GM21515 (cell line): Measurements from ENCODE around the gene ST3GAL6.

Experiments used
- ATAC-seq: cut with Tn5 transposase; IDR thresholded peaks from one replicate; pipeline ENCODE4 v1.9.1; 2021; ENCODE audit not compliant: unreplicated experiment

The ST3GAL6 gene, protein sequence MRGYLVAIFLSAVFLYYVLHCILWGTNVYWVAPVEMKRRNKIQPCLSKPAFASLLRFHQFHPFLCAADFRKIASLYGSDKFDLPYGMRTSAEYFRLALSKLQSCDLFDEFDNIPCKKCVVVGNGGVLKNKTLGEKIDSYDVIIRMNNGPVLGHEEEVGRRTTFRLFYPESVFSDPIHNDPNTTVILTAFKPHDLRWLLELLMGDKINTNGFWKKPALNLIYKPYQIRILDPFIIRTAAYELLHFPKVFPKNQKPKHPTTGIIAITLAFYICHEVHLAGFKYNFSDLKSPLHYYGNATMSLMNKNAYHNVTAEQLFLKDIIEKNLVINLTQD

DNA sequence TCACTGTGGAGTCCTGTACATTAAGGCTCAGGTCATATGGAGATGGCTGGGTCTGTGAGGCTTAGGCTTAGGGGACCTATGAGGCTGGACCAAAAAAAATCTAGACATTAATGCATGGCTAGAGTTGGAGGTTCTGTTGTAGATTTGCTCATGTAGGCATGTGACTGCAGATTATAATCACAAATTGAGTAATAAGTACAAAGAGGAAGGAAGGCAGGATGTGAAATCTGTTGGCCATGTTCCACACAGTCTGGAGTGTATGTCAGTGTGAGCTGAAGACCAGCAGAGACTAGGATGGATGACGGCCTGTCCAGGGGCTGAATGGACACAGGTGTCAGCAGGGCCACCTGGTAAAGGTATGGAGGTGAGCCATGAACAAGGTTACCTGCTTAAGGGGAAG, at the start of gene ST3GAL6:
Gene ST3GAL6 (plus strand): TSS at position 265 of the 400 bp plus-strand sequence. CDS start 5,101 bp downstream, outside the sequence.
- no peak for ATAC-seq

DNA sequence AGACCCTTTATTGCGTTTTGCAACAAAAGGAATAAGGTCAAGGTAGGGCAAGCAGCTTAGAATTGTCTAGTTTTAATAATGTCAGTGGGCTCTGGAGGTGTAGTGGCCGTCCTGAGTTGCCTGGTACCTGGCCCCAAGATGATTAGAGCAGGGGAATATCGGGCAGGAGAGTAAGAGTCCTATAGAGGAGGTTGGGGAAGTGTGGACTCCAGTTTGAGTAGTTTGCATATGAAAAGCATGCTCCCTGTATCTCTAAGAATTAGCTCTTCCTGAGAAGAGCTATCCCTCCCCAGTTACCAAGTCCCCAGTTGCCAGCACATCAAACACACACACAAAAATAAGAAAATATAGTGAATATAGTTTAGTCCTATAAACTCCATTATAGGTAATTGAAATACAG, 49.2 kb upstream of the ST3GAL6 start:
- ATAC-seq = no peak

DNA sequence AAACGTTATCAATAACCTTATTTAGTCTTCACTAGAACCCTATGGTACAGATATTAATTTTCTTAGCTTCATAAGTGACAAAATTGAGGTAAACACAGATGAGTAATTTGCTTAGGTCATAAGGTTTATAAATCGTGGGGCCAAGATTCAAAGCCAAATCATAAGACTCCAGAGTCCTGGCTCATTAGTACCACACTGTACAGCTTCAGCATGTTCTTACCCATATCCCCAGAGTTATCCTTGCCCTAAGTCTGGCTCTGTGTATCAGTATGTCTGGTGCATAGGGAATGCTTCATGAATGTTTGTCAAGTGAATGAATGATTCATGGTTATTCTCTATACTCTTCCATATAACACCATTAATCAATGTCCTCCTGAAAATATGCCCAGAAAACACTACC, 45.6 kb upstream of the ST3GAL6 start:
- ATAC-seq = no peak

DNA sequence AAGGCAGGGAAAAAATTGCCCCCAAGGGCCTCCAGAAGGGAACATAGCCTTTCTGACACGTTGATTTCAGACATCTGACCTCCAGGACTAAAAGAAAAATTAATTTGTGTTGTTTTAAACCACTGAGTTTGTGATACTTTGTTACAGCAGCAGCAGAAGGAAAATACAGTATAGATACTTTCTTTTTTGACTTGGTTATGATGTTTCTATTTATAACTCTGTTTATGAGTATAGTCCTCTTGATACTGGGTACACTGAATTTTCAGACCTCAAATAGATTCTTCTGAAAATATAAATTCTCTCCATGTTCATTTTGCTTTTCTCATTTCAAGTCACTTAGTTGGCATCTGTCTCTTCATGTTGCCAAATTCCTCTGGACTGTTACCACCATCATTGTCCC, 44.4 kb upstream of the ST3GAL6 start:
- no peak for ATAC-seq

DNA sequence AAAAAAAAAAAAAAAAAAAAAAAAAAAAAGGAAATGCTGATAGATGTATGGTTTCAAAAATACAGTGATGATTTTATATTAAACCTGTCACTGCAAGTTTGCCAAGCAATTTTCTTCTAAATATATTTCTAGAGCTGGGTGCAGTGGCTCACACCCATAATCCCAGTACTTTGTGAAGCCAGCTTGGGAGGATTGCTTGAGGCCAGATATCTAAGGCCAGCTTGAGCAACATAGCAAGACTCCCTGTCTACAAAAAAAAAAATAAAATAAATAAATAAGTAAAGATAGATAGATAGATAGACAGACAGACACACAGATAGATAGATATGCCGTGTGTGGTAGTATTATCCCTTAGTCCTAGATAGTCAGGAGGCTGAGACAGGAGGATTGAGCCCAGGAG, 41.4 kb upstream of the ST3GAL6 start:
- ATAC-seq = no peak

DNA sequence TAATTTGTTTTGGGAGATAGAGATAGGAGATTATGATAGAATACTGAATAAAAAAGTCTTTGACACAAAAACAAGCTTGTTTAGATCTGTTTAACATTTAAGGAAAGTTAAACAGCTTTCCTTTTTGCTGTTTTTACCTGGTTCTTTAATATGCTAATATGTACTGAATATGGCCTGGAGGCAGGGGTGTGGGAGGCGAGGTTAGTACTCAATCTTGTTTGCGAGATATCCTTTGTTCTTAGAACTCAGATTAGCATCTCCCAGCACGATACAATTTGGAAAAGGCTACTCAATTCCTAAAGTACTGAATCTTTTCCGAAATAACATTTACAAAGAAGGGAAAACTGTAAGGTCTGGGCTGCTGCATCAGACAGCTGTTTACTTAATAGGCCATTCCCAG, 40.8 kb upstream of the ST3GAL6 start:
- ATAC-seq = no peak

DNA sequence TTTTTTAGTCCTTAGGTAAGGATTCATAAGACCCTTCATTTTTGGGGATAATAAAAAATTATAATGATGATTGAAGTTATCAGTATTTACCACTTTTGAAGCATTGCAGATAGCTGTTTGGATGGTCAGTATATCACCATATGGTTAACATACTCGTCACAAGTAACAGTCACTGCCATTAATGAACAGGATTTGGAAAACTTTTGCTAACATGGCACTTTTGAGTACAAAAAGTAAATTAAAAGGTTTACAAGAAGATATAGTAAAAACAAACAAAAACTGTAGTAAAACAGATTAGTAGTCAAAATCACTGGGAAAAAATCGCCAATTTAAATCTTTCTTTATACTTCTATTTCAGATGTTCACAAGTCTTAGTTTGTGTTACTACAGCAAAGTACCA, 37.8 kb upstream of the ST3GAL6 start:
- ATAC-seq = no peak

DNA sequence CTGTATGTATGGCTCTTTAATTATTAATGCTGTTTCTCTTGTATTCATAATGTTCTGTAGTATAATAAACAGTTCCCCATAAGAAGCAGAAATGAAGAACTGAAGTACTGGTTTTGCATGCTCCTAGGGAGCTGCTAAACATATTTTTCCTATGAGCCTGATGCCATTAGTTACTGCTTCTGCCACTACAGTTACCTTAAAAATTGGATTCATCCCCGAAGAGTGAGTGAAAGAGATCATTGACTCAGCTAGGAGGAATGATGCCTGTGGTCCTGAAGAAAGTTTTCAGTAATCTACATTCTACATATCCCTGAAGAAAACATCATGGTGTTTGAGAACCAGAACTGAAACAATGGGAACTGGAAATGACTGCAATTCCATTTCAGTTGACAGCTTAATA, 37.1 kb upstream of the ST3GAL6 start:
- no peak for ATAC-seq

DNA sequence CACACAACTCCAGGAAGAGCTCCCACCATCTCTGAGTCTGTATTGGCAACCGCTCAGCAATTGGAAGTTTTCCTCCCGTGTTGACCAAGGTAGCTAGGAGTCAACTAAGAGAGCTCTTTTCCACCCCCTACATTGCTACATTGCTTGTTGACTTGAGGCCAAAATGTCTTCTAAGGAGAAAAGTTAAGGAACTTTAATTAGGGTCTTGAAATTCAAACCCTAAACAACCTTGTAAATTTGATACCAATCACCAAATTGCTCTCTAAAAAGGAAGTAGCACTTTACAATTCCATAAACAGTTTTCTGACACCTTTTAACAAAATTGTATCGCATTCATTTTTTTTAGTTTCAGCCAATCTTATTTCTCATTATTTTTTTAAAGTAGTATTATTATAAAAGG, 35.5 kb upstream of the ST3GAL6 start:
- ATAC-seq = no peak

DNA sequence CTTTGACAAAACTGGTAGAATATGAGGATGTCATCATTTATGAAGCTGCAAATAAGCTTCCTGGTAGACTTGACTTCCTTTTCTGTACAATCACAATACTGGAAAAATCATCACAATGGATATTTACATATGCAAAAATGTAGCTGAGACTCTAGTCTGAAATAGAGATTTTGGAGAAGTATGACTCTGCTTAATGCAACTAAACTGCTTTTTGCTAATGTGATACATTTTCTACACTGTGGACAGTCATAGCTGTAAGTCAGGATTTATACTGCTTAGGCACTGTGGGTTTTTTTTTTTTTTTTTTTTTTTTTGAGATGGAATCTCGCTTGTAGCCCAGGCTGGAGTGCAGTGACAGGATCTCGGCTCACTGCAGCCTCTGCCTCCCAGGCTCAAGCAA, 34.5 kb upstream of the ST3GAL6 start:
- ATAC-seq = no peak

DNA sequence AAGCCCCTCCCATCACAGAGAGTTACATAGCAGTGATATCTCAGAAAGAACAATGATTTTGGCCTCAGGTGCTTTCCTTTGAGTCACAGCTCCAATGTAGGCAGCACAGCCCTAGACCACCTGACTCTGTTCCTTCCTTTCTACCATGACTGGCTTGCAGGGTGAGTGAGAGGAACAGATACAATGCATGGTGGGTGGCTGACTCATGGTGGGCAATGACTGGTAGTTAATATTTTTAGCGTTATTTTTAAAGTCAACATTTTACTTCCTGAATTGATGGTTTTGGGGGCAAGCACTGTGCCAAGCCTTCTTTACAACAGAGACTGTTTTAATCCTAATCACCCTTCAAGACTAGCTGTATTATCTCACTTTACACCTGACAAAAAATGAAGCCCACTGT, 32.8 kb upstream of the ST3GAL6 start:
- no peak for ATAC-seq

DNA sequence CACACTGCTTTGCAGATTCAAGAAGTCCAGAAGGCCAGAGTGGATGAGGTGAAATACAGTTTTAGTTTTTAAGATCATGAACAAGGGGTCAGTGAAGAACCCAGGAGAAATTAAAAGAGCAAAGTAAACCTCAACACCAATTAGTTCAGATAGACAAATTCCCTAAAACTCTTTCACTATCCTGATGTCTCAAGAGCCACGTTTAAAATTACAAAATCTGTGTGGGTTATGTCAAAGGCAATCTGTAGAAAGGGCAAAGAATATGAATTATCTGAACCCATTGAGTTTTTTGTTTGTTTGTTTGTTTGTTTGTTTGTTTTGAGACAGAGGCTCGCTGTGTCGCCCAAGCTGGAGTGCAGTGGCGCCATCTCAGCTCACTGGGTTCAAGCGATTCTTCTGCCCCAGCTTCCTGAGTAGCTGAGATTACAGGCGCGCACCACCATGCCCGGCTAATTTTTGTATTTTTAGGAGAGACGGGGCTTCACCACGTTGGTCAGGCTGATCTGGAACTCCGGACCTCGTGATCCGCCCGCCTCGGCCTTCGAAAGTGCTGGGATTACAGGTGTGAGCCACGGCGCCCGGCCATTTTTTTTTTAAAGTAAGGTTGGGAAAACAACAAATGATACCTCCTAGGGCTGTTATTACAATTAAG, 32.1 kb upstream of the ST3GAL6 start:
- ATAC-seq = no peak

DNA sequence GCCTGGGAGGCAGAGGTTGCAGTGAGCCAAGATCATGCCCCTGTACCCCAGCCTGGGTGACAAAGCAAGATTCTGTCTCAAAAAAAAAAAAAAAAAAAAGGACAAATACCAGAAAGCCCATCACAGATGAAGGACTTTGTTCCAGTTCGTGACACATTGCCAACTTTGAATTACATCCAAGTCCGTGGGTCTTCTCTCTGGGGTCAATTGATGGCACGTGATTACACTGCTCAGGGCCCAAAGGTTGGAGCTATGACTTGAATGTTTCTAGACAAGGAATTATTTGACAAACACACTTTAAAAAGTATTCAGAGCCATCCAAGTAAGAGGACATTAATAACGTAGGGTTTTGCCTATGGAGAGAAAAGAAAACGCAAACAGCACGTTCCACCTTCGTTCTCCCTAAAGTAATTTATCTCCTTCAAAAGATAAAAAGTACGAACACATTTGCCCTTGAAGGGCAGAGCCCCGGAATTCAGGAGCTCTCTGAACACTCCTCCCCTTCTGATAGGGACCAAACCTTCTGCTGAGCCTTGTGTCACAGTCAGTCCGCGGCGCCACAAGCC, 31.3 kb upstream of the ST3GAL6 start:
- peak; percentile 54 for ATAC-seq

DNA sequence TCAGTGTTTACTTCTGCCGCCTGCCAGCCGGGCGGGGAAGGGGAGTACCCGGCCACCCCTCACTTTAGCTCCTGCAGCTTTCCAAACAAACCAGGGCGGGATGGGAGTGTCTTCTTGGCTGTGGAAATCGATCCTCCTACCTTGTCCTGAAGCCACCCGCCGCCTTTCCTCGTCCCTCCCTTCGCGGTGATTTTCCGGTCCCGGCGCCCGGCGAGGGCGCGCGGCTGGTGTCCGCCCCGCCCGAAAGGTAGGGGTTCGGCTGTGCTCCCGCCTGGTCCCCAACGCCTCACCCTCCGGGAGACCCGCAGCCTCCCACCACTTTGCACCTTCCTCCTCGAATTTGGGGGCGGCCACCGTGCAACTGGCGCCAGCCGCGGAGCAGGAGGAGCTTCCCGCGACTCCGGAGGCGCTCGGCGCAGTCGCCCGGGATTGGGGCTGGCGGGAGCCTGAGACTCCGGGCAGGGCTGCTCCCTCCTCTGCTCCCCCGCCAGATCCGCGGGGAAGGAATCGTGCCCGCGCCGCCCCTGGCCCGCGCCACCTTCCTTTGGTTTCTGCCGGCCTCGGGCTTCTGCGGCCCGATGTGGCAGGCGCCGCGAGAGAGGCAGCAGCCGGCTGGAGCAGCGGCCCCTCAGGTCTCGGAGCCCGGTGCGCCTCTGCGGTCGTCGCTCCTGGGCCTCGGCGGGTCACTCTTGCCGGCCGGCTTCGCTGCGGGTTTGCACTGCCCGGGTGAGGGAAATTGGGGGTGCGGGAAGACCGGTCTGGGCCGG, 30.7 kb upstream of the ST3GAL6 start:
- ATAC-seq = peak; percentile 35

DNA sequence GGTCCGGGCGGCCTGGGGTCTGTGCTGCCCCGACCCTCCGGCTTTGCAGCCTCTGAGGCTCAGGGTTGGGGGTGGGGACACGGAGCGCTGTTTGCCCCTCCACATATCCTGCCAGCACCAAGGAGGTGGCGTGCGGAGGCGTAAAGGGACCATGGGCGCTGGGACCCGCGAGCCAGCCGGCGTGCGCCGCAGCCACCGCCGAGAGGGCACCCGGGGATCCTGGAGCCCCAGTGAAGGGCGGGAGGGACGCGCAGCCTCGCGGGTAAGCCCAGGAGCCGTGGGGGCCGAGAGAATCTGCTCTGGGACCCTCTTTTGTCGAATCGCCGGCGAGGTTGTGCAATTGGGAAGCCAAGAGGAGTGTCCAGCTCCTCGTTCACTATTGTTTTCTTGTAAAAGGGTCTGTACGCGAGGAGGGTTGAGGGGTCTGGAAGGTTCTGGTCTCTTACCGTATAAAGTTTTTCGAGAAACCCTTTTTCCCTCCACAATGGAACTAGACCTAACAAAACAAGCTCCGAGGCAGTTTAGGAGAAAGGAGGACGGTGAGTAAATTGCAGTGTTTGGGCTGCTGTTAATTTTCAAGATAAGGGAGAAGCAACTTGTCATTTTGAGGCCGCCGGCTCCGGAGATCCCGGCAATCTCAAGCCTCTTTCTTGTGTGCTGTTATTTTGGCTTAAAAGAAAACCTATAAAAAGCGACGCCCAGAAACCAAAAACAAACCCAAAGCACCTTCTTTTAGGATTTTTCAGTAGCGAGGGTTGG, 29.9 kb upstream of the ST3GAL6 start:
- peak; percentile 29 for ATAC-seq

DNA sequence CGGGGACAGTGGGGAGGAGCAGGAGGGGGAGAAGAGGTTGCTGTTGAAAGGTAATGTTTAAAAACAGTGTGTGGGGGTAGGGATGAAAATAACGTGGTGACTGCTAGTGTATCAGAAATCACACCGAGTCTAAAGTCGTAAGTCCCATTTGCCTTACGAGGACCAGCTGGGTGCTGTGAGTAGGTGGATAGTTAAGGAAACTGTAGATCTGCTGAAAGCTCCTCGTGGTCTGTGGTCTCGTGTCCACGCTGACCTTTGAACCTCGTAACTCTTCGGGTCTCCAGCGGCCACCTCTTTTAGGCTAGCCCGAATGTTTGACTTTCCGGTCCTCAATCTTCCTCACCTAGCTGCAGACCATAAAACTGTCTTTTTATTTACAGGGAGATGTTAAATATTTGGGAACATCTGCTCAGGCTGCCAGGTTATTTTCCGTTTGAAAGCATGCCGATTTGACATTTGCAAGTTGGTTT, 29.3 kb upstream of the ST3GAL6 start:
- no peak for ATAC-seq

DNA sequence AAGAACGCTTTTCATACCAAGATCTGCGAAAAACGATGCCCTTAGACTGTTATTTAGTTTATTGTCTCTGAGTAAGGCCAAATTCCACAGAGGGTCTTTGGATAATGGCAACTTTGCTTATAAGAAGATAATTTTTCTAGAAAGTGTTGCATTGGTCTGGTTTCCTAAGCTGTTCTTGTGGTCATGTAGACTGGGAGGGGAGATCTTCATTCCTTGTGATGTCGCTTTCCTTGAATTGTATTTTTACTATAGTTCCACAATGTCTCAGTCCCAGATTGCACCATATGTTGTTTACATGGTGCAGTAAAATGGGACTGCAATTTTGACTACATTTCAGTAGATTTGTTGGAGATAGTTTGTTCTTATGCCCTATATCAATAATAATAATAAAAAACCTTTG, 28.8 kb upstream of the ST3GAL6 start:
- ATAC-seq = no peak

DNA sequence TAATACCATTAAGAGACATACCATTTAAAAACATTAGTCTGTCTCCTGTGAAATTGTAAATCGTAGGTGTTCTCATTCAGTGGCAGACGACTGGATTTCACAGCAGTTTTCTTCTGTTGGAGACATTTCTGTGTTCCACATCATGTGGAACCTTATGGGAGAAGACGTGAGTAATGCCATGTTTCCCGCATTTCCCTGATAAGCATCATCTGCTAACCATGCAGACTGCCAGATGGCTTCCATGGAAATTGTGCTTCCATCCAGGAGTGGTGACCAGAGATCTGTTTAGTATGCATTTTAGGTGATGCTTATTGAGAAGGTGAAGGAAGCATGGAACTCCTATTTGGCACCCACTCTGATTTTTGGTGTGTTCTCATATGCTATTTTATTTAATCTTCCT, 28.4 kb upstream of the ST3GAL6 start:
- no peak for ATAC-seq

DNA sequence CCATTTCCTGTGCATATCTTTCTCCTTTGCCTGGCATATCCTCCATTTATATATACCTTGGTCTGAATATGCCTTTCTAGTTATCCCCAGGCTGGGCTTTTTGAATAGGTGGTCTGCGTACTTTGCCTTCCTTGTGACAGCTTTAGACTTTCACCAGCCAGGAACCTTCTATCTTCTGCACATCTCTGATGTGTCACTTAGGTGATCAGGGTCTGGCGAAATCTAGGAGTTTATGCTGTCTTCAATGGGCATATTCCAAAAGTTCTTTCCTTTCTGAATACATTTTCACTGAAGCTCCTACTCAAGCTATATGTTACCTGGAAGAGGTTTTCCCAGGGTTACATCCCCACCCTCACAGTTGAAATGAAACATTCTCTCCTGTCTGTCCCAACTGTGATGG, 27.8 kb upstream of the ST3GAL6 start:
- no peak for ATAC-seq

DNA sequence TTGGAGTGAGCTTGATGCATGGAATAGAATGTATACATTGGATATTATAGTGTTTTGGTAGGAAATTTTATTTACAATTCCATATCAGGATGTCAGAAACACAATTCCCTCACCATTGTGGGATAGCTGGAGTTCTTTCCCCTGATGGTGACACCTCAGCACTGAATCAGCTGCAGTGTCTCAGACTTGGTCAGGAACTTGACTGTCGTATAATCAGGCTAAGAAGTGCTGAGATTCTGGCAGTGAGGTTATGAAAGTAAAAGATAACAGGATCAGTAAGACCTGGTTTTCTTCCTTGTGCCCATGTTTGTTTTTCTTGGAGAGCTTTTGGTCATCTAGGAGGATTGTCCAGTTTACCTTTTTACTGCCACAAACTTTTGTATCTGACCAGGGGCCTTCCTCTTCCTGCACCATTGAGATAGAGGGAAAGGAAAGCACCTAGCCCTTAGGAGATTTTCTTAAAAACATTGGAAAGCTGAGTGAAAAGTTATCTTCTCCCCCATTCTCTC, 27.3 kb upstream of the ST3GAL6 start:
- ATAC-seq = no peak

DNA sequence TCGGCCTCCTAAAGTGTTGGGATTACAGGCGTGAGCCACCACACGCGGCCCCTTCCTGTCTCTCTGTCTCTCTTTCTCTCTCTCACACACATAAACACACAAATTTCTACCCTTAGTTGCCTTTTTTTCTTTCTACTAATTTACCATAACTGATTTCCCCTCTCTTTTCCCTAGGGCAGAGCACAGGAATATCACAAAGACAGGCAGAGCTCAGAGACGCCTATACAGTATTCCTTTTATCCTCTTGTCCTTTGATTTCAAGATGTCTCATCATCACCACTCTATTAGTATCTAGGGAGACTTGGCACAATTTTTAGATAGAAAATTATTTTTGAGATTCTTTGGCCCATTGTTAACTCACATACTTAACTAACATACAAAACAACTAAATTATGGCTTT, 25.8 kb upstream of the ST3GAL6 start:
- no peak for ATAC-seq
